A549 (cell line): ENCODE results near the gene CYP2E1.

Experiments used
- EP300 ChIP-seq, 2 experiments: fragments of >200 bp; sonication (Bioruptor Twin); formaldehyde crosslinking; IDR thresholded peaks; 2 replicates in 1 of 2; 3 replicates in 1 of 2; pipeline ENCODE4 v1.6.1; 2016 to 2017
- JUNB ChIP-seq: fragments of >200 bp; sonication (Bioruptor Twin); formaldehyde crosslinking; IDR thresholded peaks from 2 replicates; pipeline ENCODE4 v1.6.1; 2016
- POLR2A ChIP-seq: IDR thresholded peaks from 2 replicates; pipeline ENCODE4 v1.6.1; 2012; ENCODE audit warnings: mild to moderate bottlenecking, low read length
- POLR2AphosphoS2 ChIP-seq: conservative IDR thresholded peaks from 2 replicates; pipeline ENCODE4 v1.6.1; 2012; ENCODE audit warnings: low read length, improper control_type of control experiment, inconsistent platforms
- RAD21 ChIP-seq, 2 experiments: fragments of >200 bp in 1 of 2; sonication (Bioruptor Twin) in 1 of 2; formaldehyde crosslinking in 1 of 2; IDR thresholded peaks in 1 of 2; conservative IDR thresholded peaks in 1 of 2; 2 replicates in 1 of 2; 3 replicates in 1 of 2; pipeline ENCODE4 v1.6.1; 2012 to 2018; ENCODE audit warnings: inconsistent platforms in 1 of 2
- SMC3 ChIP-seq: fragments of >200 bp; sonication (Bioruptor Twin); formaldehyde crosslinking; IDR thresholded peaks from 3 replicates; pipeline ENCODE4 v1.6.1; 2018; ENCODE audit warnings: inconsistent platforms
- TF ChIP-seq, protein P1 (sequence below): fragments of >200 bp; sonication (Bioruptor Twin); formaldehyde crosslinking; IDR thresholded peaks from 3 replicates; pipeline ENCODE4 v1.5.1; 2016
- TF ChIP-seq, protein P2 (sequence below): IDR thresholded peaks from 2 replicates; pipeline ENCODE4 v1.6.1; 2012; ENCODE audit warnings: low read depth, borderline replicate concordance
- TF ChIP-seq, protein P3 (sequence below): fragments of 200-600 bp; sonication (generic); IDR thresholded peaks from 2 replicates; pipeline ENCODE4 v1.6.1; 2016; ENCODE audit warnings: antibody characterized with exemption, mild to moderate bottlenecking, moderate library complexity

DNA sequence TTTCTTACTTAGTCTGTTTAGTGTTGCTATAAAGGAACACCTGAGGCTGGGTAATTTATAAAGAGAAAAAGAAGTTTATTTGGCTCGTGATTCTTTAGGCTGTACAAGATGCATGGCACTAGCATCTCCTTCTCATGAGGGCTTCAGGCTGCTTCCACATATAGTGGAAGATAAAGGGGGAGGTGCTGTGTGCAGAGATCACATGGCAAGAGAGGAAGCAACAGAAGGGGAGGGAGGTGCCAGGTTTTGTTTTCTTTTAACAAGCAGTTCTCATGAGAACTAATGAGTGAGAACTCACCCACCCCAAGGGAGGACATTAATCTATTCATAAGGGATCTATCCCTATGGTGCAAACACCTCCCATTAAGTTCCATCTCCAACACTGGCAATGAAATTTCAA is 17.3 kb downstream of the CYP2E1 start:
- TF ChIP-seq SMC3 (no peak), RAD21 (conservative IDR thresholded peaks at IDR 0.05 in 1 of 2, IDR thresholded peaks at IDR 0.05 in 1 of 2) (no peak), EP300 (IDR thresholded peaks at IDR 0.05) (no peak), POLR2AphosphoS2 (no peak), POLR2A (no peak), JUNB (no peak)
- TF ChIP-seq, protein P1, sequence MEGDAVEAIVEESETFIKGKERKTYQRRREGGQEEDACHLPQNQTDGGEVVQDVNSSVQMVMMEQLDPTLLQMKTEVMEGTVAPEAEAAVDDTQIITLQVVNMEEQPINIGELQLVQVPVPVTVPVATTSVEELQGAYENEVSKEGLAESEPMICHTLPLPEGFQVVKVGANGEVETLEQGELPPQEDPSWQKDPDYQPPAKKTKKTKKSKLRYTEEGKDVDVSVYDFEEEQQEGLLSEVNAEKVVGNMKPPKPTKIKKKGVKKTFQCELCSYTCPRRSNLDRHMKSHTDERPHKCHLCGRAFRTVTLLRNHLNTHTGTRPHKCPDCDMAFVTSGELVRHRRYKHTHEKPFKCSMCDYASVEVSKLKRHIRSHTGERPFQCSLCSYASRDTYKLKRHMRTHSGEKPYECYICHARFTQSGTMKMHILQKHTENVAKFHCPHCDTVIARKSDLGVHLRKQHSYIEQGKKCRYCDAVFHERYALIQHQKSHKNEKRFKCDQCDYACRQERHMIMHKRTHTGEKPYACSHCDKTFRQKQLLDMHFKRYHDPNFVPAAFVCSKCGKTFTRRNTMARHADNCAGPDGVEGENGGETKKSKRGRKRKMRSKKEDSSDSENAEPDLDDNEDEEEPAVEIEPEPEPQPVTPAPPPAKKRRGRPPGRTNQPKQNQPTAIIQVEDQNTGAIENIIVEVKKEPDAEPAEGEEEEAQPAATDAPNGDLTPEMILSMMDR, result no peak
- TF ChIP-seq, protein P2, sequence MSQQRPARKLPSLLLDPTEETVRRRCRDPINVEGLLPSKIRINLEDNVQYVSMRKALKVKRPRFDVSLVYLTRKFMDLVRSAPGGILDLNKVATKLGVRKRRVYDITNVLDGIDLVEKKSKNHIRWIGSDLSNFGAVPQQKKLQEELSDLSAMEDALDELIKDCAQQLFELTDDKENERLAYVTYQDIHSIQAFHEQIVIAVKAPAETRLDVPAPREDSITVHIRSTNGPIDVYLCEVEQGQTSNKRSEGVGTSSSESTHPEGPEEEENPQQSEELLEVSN, result no peak
- TF ChIP-seq, protein P3, sequence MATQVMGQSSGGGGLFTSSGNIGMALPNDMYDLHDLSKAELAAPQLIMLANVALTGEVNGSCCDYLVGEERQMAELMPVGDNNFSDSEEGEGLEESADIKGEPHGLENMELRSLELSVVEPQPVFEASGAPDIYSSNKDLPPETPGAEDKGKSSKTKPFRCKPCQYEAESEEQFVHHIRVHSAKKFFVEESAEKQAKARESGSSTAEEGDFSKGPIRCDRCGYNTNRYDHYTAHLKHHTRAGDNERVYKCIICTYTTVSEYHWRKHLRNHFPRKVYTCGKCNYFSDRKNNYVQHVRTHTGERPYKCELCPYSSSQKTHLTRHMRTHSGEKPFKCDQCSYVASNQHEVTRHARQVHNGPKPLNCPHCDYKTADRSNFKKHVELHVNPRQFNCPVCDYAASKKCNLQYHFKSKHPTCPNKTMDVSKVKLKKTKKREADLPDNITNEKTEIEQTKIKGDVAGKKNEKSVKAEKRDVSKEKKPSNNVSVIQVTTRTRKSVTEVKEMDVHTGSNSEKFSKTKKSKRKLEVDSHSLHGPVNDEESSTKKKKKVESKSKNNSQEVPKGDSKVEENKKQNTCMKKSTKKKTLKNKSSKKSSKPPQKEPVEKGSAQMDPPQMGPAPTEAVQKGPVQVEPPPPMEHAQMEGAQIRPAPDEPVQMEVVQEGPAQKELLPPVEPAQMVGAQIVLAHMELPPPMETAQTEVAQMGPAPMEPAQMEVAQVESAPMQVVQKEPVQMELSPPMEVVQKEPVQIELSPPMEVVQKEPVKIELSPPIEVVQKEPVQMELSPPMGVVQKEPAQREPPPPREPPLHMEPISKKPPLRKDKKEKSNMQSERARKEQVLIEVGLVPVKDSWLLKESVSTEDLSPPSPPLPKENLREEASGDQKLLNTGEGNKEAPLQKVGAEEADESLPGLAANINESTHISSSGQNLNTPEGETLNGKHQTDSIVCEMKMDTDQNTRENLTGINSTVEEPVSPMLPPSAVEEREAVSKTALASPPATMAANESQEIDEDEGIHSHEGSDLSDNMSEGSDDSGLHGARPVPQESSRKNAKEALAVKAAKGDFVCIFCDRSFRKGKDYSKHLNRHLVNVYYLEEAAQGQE, result no peak
